GM12864 (cell line): ENCODE measurements around the gene NSG2.

Experiments used
- DNase-seq: peaks from one replicate; pipeline ENCODE4 v3.0.0-alpha.2; 2011; ENCODE audit warnings: low read depth
- H3K4me3 ChIP-seq: 2 replicates; pipeline ENCODE4 v1.5.1; 2011; ENCODE audit warnings: mild to moderate bottlenecking, low read depth, low read length, control low read depth
- TF ChIP-seq, protein P1 (sequence below): IDR thresholded peaks from 2 replicates; pipeline ENCODE4 v1.5.1; 2011; ENCODE audit warnings: low read depth, mild to moderate bottlenecking, moderate library complexity, low read length, control low read depth, inconsistent platforms; ENCODE audit errors: missing control alignments

NSG2 gene

DNA sequence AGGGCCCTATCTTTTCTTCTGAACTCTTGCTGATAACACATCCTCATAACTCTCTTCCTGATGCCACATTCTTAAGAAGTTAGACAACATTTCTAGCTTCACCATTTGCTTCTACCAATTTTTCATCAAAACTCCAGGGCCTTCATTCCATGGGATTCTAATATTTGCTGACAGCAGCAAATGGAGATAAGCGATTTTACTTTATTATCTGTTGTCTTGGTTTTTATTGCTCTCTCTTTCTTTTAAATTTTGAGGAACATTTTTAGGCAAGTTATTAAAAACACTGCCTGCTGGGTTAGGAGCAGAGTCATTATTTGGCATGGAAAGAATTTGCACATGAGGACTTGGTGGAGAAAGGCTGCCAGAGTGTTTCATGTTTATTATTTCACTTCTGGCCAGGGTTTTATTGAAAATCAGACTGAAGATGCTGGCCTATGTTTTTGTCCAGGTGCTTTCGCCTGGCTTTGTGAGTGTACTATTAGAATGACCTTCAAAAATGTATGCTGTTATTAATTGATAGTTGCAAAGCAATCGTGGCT lies 27.7 kb downstream of the NSG2 start:
- no peak for DNase-seq
- TF ChIP-seq, protein P1, sequence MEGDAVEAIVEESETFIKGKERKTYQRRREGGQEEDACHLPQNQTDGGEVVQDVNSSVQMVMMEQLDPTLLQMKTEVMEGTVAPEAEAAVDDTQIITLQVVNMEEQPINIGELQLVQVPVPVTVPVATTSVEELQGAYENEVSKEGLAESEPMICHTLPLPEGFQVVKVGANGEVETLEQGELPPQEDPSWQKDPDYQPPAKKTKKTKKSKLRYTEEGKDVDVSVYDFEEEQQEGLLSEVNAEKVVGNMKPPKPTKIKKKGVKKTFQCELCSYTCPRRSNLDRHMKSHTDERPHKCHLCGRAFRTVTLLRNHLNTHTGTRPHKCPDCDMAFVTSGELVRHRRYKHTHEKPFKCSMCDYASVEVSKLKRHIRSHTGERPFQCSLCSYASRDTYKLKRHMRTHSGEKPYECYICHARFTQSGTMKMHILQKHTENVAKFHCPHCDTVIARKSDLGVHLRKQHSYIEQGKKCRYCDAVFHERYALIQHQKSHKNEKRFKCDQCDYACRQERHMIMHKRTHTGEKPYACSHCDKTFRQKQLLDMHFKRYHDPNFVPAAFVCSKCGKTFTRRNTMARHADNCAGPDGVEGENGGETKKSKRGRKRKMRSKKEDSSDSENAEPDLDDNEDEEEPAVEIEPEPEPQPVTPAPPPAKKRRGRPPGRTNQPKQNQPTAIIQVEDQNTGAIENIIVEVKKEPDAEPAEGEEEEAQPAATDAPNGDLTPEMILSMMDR, result no peak
- no peak overlapping the region for H3K4me3 ChIP-seq

DNA sequence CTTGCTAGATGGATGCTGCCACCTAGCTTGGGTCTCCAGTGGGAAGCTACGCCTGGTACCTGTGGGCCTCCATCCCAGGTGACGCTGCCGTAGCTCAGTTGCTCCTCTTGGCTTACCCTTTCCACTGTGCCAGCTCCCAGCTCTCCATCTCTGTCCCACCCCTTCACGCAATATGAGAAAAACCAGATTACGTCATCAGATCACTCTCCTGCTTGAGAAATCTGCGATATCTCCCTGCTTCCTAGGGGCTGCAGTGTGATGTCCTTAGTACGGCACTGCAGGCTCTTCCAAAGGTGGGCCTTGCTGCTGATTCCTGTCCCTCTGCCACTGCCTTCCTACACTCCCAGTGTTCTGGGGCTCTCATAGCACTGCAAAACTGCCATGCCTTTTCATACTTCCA lies 28.9 kb downstream of the NSG2 start:
- no peak for DNase-seq
- TF ChIP-seq, protein P1, result no peak
- H3K4me3 ChIP-seq, result no peak overlapping the region

DNA sequence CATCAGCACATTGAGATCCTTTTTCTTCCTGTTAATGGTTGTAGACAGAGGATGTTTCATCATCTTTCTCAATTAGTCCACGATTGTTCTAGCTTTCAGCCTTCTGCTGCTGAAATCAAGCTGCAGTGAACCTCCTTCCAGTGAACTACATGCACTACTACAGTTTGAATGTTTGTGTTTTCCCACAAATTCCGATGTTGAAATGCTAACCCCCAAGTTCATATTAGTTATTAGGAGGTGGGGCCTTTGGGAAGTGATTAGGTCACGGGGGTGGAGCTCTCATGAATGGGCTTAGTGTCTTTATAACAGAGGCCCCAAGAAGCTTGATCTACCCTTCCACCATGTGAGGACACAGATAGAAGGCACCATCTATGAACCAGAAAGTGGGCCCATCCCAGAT lies 32.9 kb downstream of the NSG2 start:
- no peak for DNase-seq
- TF ChIP-seq, protein P1, result no peak
- no peak overlapping the region for H3K4me3 ChIP-seq

DNA sequence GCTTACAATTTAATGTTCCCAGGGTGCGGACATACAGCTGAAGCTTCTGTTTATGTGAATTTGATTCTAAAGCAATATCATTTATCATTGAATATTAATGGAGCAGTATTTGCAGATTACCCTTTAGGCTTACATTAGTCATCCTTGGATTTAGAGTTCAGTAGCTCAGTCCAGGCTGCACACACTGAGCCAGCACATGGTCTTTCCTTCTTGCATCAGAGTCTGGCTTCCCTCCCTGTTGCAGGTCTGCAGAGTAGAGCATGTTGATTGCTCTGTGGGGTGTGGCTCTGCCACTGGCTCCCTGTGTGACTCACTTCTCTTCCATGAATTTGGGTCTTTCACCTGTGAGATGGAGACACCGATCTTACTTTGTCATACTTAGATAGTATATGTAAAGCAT lies 36.8 kb downstream of the NSG2 start:
- H3K4me3 ChIP-seq, result no peak overlapping the region
- no peak for DNase-seq

DNA sequence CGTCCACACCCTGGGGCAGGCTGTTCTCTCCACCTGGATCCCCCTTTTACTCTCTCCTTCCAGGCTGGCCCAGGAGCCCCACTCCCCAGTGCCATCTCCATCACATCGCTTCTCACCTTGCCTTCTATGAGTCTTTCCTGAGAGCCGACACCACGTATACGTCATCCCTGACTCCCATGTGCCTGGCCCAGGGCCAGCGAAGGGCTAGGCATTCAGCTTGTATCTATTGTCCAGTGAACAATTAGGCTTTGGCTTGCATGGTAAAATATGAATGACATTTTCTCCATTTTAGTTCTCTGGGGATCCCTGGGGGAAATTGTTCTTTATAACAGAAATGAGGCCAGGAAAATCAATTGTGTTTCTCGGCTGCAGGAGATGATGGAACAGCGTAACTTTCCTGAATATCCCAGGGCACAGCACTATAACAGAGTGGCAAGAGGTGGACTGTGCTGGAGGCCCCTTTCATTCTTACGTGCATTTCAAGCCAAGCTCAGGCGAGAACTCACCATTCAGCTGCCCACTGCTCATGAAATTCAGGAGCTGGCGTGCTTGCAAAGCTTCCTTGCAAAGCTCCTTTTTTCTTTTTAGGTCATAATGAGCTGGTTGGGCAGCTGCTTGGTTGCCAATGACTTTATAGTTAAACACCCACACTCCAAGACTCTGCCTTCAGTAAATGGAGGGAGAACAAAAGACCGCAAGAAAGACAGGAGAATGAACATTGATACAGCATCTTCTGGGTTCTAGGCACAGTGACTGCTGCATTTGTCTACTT lies 37.7 kb downstream of the NSG2 start:
- no peak for DNase-seq
- TF ChIP-seq, protein P1, result no peak
- no peak overlapping the region for H3K4me3 ChIP-seq

More for the DNA sequence above, 36.8 kb downstream of the NSG2 start:
- TF ChIP-seq, protein P1, result no peak

DNA sequence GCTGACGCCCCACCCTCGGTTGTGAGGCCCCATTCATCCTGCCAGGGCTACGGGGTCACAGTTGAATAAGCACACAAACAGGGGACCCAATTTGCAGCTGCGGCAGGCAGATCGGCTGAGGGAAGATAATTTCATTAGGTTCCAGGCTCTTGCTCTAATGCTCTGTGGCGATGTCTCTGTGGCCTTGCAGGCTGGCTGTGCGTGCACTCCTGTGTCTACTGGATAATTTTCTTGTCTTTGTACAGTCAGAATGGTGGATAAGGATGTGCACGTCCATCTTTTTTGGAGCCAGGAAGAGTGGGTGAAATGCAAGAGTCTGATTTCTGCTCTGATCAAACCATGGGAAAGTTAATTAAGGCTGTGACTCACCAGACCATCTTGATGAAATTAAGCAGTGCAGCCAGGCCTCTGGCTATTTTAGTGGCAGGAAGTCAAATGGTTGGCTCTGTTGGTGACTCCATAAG lies 39.2 kb downstream of the NSG2 start:
- DNase-seq, result no peak

More for the DNA sequence above, 39.2 kb downstream of the NSG2 start:
- H3K4me3 ChIP-seq, result no peak overlapping the region
- TF ChIP-seq, protein P1, result no peak
